HepG2 (cell line): ENCODE measurements around the gene FGD5. TPM values are rescaled to one million over a fixed set of nuclear protein-coding genes. Genes with fewer than 3 reads are reported as not detected.

Experiments used
- ATAC-seq: fragments of 200-7000 bp; cut with Tn5 transposase; 3 replicates; pipeline ENCODE4 v1.9.1; 2020; ENCODE audit warnings: mild to moderate bottlenecking, moderate library complexity
- BruUV-seq: library from RNA; stranded (reverse); fragments of 400-500 nt; replicated peaks from 2 replicates; lab custom pipeline; 2021; lab: Mats Ljungman, UMichigan
- CTCF ChIA-PET: fragments of 300-600 bp; formaldehyde crosslinking; extraction: SDS; loops from one replicate; lab custom pipeline; 2021; ENCODE audit warnings: low total read pairs, inconsistent platforms, low intra/inter-chr PET ratio; lab: Yijun Ruan, JAX
- POLR2A ChIA-PET: fragments of 350-600 bp; sonication (Branson Sonifier 250); formaldehyde crosslinking; loops from one replicate; lab custom pipeline; 2020; ENCODE audit warnings: antibody characterized with exemption, inconsistent platforms; lab: Yijun Ruan, JAX
- DNase-seq: peaks from one replicate; pipeline ENCODE4 v3.0.0-alpha.2; 2015; ENCODE audit warnings: low spot score
- FAIRE-seq: peaks from 3 replicates; lab custom pipeline; 2011; peaks lifted over from hg19 to GRCh38; lab: Jason Lieb, UNC
- H2AFZ ChIP-seq: one replicate; pipeline ENCODE4 v1.6.1; 2011; ENCODE audit warnings: low read length, inconsistent platforms
- H3K27ac ChIP-seq: fragments of 300-600 bp; 3 replicates; pipeline ENCODE4 v1.8.0; 2011; ENCODE audit warnings: mixed run types, mild to moderate bottlenecking, mixed read lengths, low read length, inconsistent platforms; ENCODE audit not compliant: insufficient read depth; ENCODE audit errors: extremely low read length
- H3K27me3 ChIP-seq, 2 experiments: fragments of 200-600 bp in 1 of 2; 2 replicates in 1 of 2; 3 replicates in 1 of 2; pipeline versions ENCODE4 v1.6.0 to v1.8.0; 2011; ENCODE audit warnings: low read length in 2 of 2, mild to moderate bottlenecking in 2 of 2, moderate library complexity in 2 of 2, inconsistent platforms in 1 of 2; ENCODE audit not compliant: insufficient read depth in 2 of 2, control insufficient read depth in 1 of 2
- H3K36me3 ChIP-seq, 2 experiments: fragments of 200-600 bp in 1 of 2; replicated peaks in 1 of 2; 2 replicates in 1 of 2; 3 replicates in 1 of 2; pipeline versions ENCODE4 v1.5.1 to v1.8.0; 2011; ENCODE audit warnings: low read length in 2 of 2, inconsistent platforms in 1 of 2; ENCODE audit not compliant: insufficient read depth in 2 of 2, control insufficient read depth in 1 of 2
- H3K4me1 ChIP-seq: 2 replicates; pipeline ENCODE4 v1.5.1; 2012; ENCODE audit warnings: low read length, inconsistent platforms; ENCODE audit not compliant: insufficient read depth
- H3K4me2 ChIP-seq: 2 replicates; pipeline ENCODE4 v1.6.0; 2011; ENCODE audit warnings: low read depth, low read length, inconsistent platforms
- H3K4me3 ChIP-seq, 3 experiments: fragments of 200-600 bp in 1 of 3; sonication (generic), shearing (Covaris generic) in 1 of 3; replicated peaks in 1 of 3; 2 replicates each; pipeline ENCODE4 v1.5.1; 2011 to 2016; ENCODE audit warnings: low read length in 3 of 3, inconsistent platforms in 2 of 3, low read depth in 2 of 3, mild to moderate bottlenecking in 2 of 3, control low read depth in 1 of 3, mixed read lengths in 1 of 3; ENCODE audit not compliant: insufficient read depth in 1 of 3
- H3K79me2 ChIP-seq: one replicate; pipeline ENCODE4 v1.6.1; 2011; ENCODE audit warnings: low read length, inconsistent platforms; ENCODE audit not compliant: insufficient read depth
- H3K9ac ChIP-seq: 2 replicates; pipeline ENCODE4 v1.6.0; 2011; ENCODE audit warnings: mild to moderate bottlenecking, low read depth, low read length, inconsistent platforms; ENCODE audit not compliant: insufficient read depth
- H3K9me3 ChIP-seq: 2 replicates; pipeline ENCODE4 v1.5.1; 2012; ENCODE audit warnings: mild to moderate bottlenecking, low read length
- H4K20me1 ChIP-seq: 2 replicates; pipeline ENCODE4 v1.6.0; 2011; ENCODE audit warnings: inconsistent platforms, mild to moderate bottlenecking, low read length, moderate library complexity; ENCODE audit not compliant: insufficient read depth
- CTCF ChIP-seq: sonication (generic); formaldehyde crosslinking; IDR thresholded peaks from 2 replicates; pipeline ENCODE4 v1.5.0; 2020; ENCODE audit warnings: mild to moderate bottlenecking, missing genetic modification reagents, moderate library complexity
- SMC3 ChIP-seq: IDR thresholded peaks from 2 replicates; pipeline ENCODE4 v1.6.1; 2011; ENCODE audit warnings: low read length, improper control_type of control experiment
- SNAPC4 ChIP-seq: sonication (generic); formaldehyde crosslinking; IDR thresholded peaks from 2 replicates; pipeline ENCODE4 v1.4.0; 2020; ENCODE audit warnings: mild to moderate bottlenecking, missing genetic modification reagents
- STAG1 ChIP-seq: sonication (generic); formaldehyde crosslinking; IDR thresholded peaks from 2 replicates; pipeline ENCODE4 v1.4.0; 2020; ENCODE audit warnings: missing genetic modification reagents
- WGBS: methylation state at CpG from one replicate; pipeline ENCODE4 v1.1.6; 2017; ENCODE audit warnings: low lambda C conversion rate; 5-methylcytosine and 5-hydroxymethylcytosine counted together
- in situ Hi-C: cut with HindIII; loops from 2 replicates; pipeline ENCODE4 v1.10.0; 2017; ENCODE audit warnings: low pct_unique_long_range_greater_than_20kb; ENCODE audit not compliant: extremely low pct_ligation_motif_present
- intact Hi-C: fragments of 100-400 bp; cut with micrococcal nuclease; formaldehyde crosslinking; loops from one replicate; pipeline ENCODE4 v1.10.0; 2022; ENCODE audit not compliant: unreplicated experiment
- polyA plus RNA-seq, 8 experiments: library from polyadenylated mRNA; depleted of rRNA in 3 of 8; stranded (reverse) in 7 of 8; unstranded in 1 of 8; fragments of >200 nt; fragmentation: Illumina TruSeq in 4 of 8; extraction: Trizol in 4 of 8; gene quantifications; 2 replicates each; pipeline versions ENCODE4 v1.2.1 to v1.2.3, GENCODE V29; 2011 to 2016; ENCODE audit warnings: low read depth in 4 of 8, missing spikeins in 1 of 8, mixed read lengths in 1 of 8; ENCODE audit not compliant: insufficient read depth in 1 of 8
- total RNA-seq, 5 experiments: library from RNA; depleted of rRNA; stranded (reverse); fragments of >200 nt; fragmentation: Illumina TruSeq; extraction: Trizol; gene quantifications; 2 replicates each; pipeline ENCODE4 v1.2.3, GENCODE V29; 2016; ENCODE audit warnings: low read depth in 1 of 5

FGD5 gene
- total and polyA plus RNA-seq, 2 of the 13 experiments (the other 11 are each of a cell fraction or from before 2014, with no cell fraction given), result 0.17 TPM; not detected in 1

DNA sequence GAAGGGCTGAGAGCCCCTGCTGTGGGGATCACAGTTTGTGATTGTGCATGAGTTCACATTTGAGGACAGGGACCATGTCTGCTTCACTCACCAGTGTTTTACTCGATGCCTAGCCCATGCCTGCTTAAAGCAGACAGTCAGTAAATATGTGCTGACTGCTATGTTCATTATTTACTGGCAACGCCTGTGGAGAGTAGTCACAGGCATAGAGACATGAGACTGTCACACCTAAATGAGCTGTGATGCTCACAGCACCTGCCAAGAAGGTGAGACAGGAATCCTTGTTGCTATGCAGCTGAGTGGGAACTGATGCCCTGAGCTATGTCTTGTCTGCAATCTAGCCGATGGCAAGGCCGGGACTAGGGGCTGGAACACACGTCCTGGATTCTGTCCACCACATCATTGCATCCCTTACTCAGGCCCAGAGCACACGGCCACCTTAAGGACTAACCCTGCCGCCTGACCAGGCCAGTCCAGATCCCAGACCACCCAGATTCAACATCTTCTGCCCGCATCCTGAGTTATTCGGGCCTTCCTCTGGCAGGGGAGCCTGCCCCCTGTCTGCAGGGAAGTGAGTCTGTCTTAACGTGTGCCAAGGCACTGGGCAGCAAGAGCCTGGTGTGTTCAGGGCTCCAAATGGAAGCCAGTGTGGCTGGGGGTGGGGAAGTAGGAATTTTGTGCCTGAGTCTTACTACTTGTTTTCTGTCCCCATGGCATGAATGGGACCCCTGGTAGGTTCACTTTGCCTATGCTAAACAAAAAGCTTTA is 44.8 kb downstream of the FGD5 start:
- no TSS peak for BruUV-seq
- WGBS, result 11% methylated on average over 7 of the region's 10 CpGs

More for the DNA sequence above, 44.8 kb downstream of the FGD5 start:
- H3K9me3 ChIP-seq, result no peaks in the 10 kb centered on the region
- no peak overlapping the region for H3K4me3 ChIP-seq
- no peak overlapping the region for H3K27ac ChIP-seq
- ChIA-PET CTCF (no interaction called here), POLR2A (no interaction called here)
- H2AFZ ChIP-seq, result no peak overlapping the region
- FAIRE-seq, result no peak
- intact Hi-C loops, result loop anchor here (1.0 kb wide), 1 partner anchor 72 kb away; no protein-coding TSS in a partner anchor
- H3K4me1 ChIP-seq, result no peaks in the 10 kb centered on the region
- DNase-seq, result no peak
- H3K36me3 ChIP-seq, result no peaks in the 10 kb centered on the region
- no peak overlapping the region for H3K9ac ChIP-seq
- ATAC-seq, result peak; percentile 74
- H3K79me2 ChIP-seq, result no peaks in the 10 kb centered on the region
- in situ Hi-C loops, result no loop called here
- TF ChIP-seq CTCF (CRISPR knock-in tag) (peak; percentile 56), SMC3 (peak; percentile 30; the same call in 1 of the 2 replicates), STAG1 (peak; percentile 47), SNAPC4 (no peak)
- no peak overlapping the region for H3K4me2 ChIP-seq
- no peaks in the 10 kb centered on the region for H4K20me1 ChIP-seq
- H3K27me3 ChIP-seq, result peaks cover 0 to 4% of the 10 kb centered on the region in 2 experiments; a peak in 1 of 5 replicates
